NCI-H748 (cell line): Measurements from ENCODE around the gene PSMD5.

Experiments used
- DNase-seq: peaks from one replicate; lab custom pipeline; 2025; ENCODE audit not compliant: unreplicated experiment; lab: John Stamatoyannopoulos, UW

PSMD5 gene

GRCh38 chr9:120855827-120856670 lies 13.3 kb upstream of the PSMD5 start:
- no peak for DNase-seq

DNA sequence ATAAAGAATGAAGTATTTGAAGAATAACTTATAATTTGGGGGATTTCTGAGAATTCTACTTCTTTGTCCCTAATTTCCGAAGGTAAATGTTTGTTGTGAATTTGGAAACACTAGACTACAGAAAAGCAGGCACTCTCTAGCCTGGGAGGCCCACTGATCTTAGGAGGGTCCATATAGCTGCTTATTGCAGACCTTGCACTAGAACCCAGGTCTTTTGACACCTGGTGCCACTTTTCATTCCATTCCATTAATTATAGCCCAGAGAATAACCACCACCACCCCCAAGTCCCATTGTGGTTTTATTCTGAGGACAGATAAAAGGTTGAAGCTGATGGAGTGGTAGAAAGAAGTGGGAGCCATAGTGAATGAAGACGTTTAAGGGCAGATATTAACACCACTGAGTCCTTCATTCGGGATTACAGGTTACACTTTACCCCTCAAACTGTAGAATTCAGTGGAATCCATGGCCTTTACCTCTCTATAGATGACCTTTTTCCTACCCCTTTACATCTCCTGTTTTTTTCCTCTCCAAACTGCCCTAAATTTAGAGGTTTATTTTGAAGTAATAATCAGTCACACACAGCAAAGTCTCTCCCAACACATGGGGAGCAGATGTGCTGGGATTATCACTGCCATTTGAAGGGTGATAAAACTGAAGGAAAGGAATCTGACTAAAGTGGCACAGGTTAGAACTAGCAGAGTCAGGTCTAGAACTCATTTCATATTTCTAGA lies 12.0 kb upstream of the PSMD5 start:
- no peak for DNase-seq

- no peak for DNase-seq
Measured at GRCh38 chr9:120853198-120853597, 10.5 kb upstream of the PSMD5 start.

DNA sequence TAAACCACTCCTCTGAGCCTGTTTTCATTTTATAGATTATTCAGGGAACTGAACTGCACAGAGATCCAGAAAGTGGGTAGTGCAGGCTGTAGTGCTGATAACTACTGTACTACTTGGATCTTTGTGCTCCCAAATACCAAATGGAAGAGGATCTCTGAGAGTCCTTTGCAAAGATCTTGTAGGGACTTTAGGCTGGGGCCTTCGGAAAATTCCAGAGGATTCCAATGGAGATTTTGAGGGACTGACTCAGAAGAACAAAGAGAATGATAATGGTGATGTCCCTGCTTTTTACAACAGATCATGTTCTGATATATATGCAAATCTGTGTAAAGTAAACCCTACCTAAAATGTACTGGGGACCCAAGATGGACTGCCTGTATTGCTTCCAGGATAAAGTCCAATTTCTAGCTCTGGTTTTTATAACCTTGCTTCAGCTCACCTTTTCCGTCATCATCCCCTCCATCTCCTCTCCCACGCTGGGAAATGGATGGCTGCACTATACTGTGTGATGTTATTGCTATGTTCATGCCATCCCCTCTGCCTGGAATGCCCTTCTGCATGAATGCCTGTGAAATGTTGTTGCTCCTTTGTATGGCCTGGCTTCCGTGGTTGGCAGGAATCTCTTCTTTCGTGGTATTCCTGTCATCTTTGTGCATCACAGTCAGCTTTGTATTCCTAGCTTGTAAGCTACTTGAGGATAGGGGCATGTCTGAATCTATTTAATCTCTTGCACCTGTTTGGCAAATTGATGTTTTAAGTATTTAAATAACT lies 9.7 kb upstream of the PSMD5 start:
- DNase-seq = no peak

DNA sequence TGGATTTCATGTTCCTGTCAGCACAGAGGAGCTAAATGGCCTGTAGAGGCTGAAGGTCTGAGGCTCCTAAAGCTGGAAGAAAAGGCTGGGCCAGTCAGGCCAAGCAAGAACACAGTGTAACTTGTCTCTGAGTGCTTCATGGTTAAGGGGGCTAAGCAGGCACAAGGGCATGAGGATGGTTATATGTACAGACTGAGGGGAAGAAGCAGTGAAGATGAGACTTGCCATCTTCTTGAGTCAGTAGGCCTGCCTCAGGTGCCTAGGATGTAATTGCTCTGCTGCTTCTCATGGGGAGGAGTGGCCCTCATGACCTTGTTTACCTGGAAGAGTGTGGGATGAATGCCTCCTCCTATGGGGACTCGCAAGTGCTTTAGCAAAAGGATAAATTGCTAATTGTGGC lies 8.7 kb upstream of the PSMD5 start:
- no peak for DNase-seq

- no peak for DNase-seq
Measured at GRCh38 chr9:120850315-120850714, 7.6 kb upstream of the PSMD5 start.

- no peak for DNase-seq
Measured at GRCh38 chr9:120846906-120847305, 4.2 kb upstream of the PSMD5 start.

- no peak for DNase-seq
Measured at GRCh38 chr9:120846251-120846889, 3.6 kb upstream of the PSMD5 start.

- DNase-seq = no peak
Measured at GRCh38 chr9:120845255-120845654, 2.5 kb upstream of the PSMD5 start.

DNA sequence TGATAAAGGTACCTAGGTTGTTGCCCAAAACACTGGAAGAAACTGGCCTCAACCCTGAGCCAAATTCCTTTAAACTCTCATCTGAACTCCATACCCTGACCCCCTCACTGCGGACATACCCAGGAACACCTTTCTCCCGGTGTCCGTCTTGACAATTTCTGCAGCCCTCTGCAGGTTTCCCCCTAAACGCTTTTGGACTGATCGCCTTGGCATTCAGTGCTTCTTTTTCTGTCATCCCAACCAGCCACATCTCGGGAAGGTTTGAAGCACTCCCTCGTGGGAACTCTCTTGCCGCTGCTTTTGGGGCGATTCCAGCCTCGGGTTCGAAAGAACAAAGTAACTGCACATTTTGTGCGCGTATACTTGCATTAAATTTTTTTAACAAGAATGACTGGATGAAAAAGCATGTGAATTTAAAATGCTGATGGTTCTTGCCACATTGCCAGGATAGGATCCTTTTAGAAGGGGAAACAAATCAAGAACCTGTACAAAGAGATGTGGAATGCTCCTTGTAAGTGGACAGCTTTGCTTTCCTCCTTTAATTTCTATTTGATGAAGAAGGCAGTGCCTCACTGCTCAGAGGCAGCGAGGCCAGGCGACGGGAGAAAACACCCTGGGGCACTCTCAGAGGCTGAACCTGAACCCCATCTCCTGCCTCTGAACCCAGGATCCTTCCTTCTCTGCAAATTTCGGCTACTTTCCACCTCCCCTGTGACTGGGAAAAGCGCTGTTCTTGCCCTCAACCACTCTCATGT lies 615 bp downstream of the PSMD5 start:
- peak; percentile 52 for DNase-seq

- no peak for DNase-seq
Measured at GRCh38 chr9:120839146-120839545, 3.6 kb downstream of the PSMD5 start.

DNA sequence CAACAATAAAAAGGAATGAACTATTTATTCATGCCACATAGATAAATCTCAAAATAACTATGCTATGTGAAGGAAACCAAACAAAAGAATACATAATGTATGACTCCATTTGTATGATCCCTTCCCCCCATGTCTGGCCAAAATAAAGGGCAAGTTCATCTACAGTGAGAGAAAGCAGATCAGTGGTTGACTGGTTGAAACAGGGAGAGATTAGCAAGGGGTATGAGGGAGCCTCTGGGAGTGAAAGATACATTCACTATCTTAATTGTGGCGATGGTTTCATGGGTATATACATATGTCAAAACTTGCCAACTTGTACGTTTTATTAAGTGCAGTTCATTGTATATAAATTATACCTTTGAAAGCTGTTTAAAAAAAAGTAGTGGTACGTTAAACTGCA lies 4.8 kb downstream of the PSMD5 start:
- no peak for DNase-seq

GRCh38 chr9:120833325-120833724 lies 9.4 kb downstream of the PSMD5 start:
- DNase-seq = no peak

DNA sequence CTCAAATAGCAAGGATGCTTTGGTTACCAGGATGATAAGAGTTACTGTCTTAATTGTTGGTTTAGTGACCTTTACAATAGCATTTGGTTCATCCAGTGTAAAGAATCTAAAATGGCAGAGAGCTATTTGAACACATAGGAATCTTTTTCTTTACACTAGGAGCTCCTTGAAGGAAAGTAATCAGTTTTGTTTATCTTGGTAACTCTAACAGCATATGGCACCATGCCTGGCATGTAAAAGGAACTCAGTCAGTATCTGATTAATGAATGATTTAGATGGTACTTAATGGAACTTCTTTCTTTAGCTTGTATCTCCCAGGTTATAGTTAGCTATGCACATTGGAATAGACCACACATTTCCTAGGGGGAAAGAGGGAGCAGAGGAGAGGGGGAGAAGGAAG lies 9.9 kb downstream of the PSMD5 start:
- DNase-seq = no peak

DNA sequence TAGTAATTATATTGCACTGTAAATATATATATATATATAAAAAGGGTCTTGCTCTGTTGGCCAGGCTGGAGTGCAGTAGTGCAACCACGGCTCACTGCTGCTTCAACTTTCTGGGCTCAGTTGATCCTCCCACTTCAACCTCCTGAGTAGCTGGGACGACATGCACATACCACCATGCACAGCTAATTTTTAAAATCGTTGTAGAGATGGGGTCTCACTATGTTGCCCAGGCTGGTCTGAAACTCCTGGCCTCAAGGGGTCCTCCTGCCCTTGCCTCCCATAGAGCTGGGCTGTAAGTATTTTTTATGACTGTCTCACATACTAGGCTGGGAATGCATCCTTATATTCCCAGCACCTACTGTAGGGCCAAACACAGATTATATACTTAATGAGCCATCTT lies 11.9 kb downstream of the PSMD5 start:
- DNase-seq = no peak

DNA sequence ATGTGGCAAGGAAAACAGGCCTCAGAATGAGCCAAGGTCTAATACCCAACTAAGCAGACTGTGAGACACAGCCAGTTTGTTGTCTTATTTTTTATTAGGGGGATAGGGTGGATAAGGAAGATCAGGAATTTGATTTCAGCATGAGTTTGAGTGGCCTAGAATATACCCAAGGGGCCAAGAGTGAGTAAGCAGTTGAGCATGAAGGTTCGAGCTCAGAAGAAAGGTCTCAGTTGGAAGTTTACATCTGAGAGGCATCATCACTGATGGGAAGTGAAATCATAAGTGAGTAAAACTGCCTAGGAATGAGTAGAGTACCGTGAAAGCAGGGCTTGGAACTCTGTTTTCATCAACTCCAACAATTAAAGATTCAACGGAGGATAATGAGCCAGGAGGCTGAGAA lies 12.6 kb downstream of the PSMD5 start:
- no peak for DNase-seq

DNA sequence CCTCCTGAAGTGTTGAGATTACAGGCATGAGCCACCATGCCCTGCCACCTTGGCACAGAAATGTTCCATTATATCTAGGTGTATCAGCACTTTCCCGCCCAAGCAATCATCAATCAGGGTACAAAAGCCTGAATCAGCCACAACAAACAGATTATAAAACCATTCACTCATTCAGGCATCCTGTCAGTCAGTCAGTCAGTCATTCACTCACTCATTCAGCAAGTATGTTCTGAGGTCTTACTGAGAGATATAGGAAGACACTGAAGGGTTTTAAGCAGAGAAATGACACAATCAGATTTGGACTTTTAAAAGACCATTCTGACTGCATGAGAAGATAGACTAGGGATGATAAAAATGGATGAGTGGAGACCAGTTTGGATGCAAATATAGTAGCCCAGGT lies 13.1 kb downstream of the PSMD5 start:
- DNase-seq = no peak

DNA sequence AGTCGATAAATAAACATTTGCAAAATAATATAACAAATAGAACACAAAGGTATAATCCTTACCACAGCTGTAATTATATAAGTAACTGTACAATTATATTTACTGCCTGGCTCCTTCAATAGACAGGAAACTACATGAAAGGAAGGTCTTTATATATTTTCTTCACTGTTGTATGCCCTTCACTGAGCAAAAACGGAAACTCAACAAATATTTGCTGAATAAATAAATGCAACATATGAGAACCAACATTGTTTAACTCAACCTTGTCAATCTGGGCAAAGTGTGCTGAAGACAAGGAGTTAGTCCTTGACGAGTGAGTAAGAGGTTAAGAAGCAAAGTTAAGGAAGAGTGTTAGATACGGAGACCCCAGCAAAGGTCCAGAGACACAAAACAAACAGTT lies 22.6 kb downstream of the PSMD5 start:
- no peak for DNase-seq

- DNase-seq = no peak
Measured at GRCh38 chr9:120818595-120818994, 24.1 kb downstream of the PSMD5 start.

DNA sequence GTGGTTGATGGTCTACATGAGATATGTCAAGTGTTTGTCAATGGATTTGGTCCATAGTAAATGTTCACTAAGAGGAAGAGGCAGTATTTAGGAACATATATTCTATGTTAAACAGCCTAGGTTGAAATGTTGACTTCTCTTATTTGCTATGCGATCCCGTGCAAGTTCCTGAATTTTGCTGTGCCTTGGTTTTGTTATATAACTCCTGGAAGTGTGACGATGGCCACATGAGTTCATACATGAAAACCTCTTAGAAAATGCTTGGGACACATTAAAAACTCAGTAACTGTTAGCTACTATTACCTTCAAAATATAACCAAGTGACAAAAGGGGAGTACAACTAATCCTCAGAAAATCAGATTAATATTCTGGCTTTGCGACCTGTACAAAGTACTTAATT lies 27.6 kb downstream of the PSMD5 start:
- DNase-seq = no peak

GRCh38 chr9:120808931-120809330 lies 33.8 kb downstream of the PSMD5 start:
- DNase-seq = no peak
